ENCODE results near the gene FRS2.
"Not testable (repeated sequence)": the region's sequence is repeated elsewhere in the genome, so short reads cannot be mapped to it uniquely, and the experiment has no call there.

The FRS2 gene, protein sequence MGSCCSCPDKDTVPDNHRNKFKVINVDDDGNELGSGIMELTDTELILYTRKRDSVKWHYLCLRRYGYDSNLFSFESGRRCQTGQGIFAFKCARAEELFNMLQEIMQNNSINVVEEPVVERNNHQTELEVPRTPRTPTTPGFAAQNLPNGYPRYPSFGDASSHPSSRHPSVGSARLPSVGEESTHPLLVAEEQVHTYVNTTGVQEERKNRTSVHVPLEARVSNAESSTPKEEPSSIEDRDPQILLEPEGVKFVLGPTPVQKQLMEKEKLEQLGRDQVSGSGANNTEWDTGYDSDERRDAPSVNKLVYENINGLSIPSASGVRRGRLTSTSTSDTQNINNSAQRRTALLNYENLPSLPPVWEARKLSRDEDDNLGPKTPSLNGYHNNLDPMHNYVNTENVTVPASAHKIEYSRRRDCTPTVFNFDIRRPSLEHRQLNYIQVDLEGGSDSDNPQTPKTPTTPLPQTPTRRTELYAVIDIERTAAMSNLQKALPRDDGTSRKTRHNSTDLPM

DNA sequence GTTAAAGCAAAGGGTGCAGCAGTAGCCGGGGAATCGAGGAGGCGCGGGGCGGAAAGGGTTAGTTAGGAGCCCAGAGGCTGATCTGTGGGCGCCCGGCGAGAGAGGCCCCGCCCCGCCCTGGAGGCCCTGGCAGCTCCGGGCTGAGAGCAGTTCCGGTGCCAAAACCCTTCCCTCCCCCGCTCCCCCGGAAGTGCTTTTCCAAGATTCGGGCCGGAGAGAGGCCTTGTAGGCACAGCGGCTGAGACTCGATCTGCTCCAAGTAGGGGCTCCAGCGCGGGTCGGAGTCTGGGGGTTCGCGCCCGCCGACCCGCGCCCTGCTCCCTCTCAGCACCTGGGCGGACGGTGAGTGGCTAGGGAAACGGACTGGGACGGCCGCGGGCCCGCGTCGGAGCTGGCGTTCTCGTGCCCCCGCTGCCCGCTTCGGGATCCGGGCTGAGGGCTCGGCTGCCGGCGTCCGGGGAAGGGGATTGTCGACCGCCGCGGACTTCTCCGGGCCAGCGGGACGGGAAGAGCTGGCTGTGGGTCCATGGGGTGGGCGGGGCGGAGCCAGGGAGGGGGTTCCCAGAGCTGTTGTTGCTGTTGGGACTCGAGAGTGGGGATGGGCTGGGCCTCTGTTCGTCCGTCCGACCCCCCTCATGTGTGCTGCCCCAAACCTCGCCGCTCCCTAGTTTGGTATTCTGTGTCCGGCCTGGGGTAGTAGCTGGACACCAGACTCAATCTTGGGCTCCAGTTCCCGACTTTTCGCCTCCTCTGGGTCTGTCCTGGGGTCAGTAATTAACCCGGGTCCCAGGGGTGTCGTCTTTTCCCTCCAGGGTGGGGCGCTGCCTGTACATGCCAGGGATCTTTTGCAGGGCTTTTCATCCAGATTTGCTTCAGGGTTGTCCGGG is at the start of gene FRS2:
TSS of gene FRS2 (plus strand) at position 200 of the 887 bp plus-strand sequence. CDS start 98,643 bp downstream, outside the sequence.
- DNase-seq = peak; percentile 76 to 83

DNA sequence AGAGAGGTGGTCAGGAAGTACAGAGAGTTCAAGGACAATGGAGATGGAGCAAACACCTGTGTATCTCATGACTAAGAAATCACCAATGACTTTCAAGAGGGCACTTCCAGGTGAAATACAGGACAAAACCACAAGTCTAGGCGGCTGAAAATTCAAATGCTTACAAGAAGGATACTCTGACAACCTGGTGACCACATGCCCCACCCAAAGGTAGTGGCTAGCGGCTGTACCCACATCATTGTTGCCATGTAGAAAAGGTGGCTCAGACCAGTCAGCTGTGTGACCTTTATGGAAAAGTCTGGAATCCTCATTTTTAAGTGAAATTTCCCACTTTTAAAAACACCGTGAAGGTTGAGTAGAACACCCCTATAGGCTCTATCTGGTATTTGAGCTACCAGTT is 48.6 kb upstream of the FRS2 start:
- no peak for DNase-seq

DNA sequence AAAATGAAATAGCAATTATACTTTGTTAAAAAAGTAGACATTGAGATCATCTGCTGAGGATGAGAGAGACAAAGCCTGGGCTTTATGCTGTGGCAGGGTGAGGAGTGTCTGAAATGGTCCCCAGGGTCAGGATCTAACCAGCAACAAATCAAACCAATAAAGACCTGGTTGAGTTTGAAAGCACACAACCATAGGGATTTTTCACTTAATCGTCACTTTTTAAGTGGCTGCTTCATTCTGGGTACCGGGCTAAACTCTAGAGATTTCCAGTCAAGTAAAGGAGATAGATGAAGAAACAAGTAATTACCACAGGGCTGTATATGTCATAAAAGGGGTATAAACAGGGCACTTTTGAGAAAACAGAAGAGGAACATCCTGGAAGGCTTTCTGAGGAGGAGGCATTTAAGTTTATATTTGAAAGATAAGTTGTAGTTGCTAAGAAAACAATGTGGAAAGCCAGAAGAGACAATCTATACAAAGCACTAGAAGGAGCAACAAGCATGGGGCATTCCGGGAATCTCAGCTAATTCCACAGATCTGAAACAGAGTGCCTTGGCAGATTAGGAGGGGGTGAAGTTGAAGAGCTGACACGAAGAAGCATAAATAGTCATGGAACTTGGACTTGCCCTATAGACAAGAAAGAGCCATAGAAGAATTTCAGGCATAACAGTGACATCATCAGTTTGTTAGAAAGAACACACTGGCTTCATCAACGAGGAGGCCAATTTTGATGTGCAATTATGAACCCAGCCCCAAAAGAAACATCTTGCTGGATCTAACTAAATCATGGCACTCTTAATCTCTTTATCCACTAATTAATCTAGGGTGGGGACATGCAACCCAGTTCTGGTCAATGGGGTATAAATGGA is 46.9 kb upstream of the FRS2 start:
- no peak for DNase-seq

DNA sequence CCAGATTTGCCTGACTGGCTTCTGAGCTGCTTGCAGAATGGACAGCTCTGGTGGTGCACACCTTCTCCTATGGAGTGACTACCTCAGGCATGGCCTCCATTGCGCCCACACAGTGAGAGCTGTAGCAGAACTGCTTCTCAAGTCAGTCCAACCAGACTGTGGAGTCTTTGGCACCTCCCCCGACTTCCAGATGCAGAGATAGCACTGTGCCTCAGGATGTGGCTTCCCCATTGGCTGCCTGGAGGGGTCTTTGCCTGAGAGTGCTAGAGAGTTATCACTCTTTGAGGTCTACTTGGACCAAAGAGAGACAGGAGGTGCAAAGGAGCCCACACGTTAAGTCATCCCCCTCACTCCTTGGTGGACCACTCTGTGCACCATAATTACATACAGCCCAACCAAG is 44.8 kb upstream of the FRS2 start:
- no peak for DNase-seq

DNA sequence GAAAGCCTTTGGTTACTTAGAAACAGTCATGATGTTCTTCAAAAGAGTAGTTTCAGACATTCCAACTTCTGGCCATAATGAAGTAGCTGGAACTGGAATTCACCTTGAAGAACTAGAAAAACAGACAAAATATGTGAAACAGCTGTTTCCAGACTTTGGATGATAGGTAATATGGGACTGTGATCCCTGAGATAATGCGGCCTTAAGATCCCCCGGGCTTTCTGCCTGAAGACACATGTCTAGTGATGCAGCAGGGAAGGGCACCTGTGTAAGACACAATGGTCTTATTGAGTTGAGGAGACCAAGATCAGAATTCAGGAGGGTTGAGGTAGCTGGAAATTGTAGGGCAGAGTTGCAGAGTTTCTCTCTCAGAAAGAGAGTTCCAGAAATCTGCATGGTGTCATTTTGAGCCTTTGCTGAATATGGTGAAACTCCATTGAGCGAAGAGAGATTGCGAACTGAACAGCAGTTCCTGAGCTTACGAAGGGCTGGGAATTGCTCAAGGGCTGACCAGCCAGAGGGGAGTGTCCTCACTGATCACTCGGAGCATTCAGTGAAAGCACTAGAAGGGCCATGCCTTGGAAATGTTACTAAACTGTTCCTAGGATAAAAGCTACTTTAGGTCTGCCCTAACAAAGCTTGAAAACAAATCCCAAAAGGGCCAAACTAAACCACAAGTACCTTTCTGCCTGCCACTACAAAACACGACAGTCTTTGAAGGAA is 41.7 kb upstream of the FRS2 start:
- no peak for DNase-seq

GRCh38 chr12:69430942-69431590 is 39.1 kb upstream of the FRS2 start:
- DNase-seq = no peak

GRCh38 chr12:69431591-69432222 is 38.5 kb upstream of the FRS2 start:
- DNase-seq = no peak

- DNase-seq = no peak
Measured at GRCh38 chr12:69433653-69434052, 36.5 kb upstream of the FRS2 start.

GRCh38 chr12:69435644-69436043 is 34.5 kb upstream of the FRS2 start:
- DNase-seq = no peak

DNA sequence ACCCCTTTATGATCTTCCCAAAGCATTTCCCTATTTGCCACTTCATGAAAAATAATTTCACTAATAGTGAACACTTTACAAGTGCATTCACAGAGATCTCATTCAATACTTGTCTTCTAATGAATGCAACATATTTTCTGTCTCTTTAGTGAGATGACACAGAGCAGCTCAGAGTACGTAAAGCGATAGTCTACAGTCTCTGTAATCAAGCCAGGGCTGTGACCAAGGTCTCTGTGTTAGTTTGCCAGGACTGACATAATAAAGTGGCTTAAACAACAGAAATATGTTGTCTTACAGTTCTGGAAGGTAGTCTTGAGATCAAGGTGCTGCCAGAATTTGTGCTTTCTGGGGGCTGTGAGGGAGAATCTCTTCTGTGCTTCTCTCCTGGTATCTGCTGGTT is 33.1 kb upstream of the FRS2 start:
- no peak for DNase-seq

DNA sequence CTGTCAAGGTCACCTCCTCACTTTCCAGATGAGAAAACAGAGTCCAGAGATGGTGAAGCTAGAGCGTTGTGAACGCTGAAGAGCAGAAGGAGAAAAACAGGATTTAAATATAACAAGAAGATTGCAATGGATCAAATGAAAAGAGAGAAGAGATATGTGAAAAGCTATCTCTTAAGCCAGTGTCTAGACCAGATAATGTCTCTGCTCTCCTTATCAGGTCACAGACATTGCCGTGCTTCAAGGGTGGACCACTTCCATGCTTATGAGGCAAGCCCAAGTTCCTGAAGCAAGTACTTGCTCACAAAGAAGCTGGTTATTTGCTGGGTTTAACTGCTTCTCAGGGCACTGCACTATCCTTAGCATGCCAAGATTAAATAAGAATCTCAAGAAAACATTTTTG is 31.6 kb upstream of the FRS2 start:
- no peak for DNase-seq

DNA sequence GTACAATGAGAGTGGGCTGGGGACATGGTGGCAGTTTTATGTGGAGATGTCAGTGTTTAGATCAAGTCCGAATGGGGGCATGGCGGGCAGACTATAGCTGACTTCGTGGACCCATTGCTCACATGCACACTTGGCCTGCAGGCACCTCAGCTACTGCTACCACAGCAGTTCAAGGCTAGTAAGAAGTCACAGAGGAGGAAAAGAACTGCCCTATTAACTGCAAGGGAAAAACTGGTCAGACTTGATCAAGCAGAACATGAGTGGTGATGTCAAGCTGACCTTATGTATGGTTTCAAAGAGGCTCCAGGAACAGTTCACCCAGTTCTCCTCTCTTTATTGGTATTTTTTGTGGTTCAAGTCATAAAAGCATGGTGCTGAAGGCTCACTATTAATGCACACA is 30.2 kb upstream of the FRS2 start:
- no peak for DNase-seq

DNA sequence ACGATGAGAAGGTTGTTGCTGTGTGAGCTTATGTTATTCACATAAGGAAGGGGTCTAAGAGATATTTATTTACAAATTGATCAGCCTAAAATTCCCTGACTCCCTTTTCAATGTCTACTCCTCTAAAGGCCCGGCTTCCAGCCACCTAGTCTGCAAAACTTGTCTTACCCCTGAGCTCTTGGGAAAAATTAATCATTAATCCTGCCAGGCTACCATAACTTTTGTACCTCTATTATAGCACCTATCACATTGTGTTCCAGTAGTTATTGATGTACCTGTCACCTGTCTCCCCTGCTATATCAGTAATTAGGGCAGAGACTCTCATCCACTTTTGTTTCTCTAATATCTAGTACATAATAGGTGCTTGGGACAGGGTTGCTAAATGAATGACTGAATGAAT is 29.3 kb upstream of the FRS2 start:
- no peak for DNase-seq

DNA sequence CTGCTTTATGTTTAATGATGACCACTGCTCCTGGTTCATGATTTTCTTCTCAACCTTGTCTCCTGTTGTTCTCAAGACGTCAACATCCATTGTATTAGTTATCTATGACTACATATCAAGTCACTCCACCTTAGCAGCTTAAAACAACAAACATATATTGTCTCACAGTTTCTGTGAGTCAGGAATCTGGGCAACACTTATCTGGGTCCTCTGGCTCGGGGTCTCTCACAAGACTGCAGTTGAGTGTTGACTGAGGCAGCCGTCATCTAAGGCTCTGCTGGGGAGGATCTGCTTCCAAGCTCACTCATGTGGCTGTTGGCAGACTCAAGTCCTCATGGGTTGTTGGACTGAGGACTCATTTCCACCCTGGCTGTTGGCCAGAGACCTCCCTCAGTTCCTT is 27.3 kb upstream of the FRS2 start:
- no peak for DNase-seq

DNA sequence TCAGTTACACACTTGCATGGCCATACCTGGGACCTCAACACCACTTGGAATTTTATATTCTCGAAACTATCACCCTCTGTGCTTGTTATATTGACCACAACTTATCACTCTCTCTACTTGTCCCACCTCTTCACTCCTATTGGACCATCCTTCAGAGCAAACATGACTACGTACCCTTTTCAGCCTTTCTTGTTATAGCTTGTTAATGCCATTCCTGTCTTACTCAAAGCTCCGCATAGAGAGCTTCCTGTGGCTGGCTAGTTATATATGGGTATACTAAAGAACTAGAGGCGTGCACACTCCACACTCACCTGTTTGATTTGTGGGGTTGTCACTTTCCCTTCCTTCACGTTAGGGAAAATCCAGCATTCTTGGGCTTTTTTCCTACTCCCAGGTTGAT is 26.3 kb upstream of the FRS2 start:
- DNase-seq = no peak

- no peak for DNase-seq
Measured at GRCh38 chr12:69447892-69448291, 22.3 kb upstream of the FRS2 start.

DNA sequence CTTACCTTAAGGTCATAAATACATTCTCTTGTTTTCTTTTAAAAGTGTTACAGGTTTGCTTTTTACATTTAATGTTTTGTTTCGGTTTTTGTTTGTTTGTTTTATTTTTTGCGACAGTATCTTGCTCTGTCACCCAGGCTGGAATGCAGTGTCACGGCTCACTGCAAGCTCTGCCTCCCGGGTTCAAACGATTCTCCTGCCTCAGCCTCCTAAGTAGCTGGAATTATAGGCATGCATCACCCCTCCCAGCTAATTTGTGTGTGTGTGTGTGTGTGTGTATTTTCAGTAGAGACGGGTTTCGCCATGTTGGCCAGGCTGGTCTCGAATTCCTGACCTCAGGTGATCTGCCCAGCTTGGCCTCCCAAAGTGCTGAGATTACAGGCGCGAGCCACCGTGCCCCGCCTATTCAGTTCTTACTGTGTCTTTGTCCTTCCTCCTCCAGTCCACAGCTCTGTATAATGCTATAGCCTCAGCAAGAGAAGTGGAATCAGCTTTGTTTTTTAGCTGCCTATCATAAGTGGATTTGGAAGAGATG is 17.5 kb upstream of the FRS2 start:
- DNase-seq = not testable (repeated sequence)

- no peak for DNase-seq
Measured at GRCh38 chr12:69456239-69456638, 13.9 kb upstream of the FRS2 start.

DNA sequence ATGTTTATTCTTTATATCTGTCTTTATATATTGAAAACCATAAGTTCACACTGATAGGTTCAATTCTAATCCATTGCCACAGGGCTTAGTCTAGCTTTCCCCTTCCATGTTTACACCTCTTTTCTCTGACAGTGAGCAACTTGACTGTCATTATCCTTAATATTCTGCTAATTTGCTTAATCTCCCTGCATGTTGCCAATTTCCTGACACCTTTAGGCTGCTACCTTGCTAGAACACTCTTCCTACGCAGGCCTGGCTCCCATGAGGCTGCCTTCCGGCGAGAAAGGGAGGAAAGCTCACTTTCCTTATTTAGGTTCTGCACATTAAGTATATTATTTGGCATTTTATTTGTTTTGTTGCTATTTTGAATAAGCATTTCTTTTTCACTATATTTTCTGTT is 12.8 kb upstream of the FRS2 start:
- DNase-seq = no peak

DNA sequence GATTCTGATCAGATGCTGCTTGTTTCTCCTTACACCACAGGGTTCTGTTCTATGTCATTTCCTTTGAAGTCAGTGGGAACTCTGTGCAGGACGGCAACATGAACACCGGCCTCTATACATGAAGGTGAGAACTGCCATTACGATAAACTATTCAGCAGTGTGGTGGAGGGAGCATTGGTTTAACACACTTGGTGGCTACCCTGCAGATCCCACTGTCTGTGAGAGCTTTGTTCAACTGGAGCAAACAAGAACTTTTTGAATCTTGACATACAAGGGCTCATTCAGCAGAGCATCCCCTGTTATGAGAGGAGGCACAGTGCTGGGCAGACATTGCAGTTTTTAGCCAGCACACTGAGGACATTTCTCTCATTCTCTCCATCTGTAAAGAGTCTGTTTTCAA is 10.7 kb upstream of the FRS2 start:
- no peak for DNase-seq

DNA sequence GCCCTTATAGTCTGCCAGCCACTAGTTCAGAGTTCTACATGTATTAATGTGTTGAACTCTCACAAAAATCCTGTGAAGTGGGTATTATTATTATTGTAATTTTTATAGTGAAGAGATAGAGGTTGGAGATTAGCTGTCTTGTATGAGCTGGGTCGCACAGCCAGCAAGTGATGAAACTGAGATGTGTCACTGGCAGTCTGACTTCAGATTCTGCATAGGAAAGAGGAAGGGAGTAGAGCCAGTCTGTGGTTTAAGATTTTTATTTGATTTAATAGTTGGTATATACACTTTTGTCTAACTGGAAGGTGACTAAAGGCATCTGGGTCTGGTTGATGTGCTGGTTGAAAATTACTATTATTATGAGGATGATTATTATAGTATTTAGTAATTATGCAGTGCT is 5.8 kb upstream of the FRS2 start:
- DNase-seq = no peak
